AG09309 (cell line): ENCODE data around the gene GPR152.

Source experiments
- DNase-seq: peaks from one replicate; pipeline ENCODE4 v3.0.0-alpha.2; 2010; ENCODE audit warnings: low read depth
- H3K4me3 ChIP-seq: 2 replicates; pipeline ENCODE4 v1.5.1; 2011; ENCODE audit warnings: mild to moderate bottlenecking, low read depth, low read length, moderate library complexity; ENCODE audit not compliant: control insufficient read depth
- TF ChIP-seq, protein P1 (sequence below): IDR thresholded peaks from 2 replicates; pipeline ENCODE4 v1.5.1; 2011; ENCODE audit warnings: mild to moderate bottlenecking, low read depth, low read length, inconsistent platforms; ENCODE audit not compliant: insufficient read depth, control insufficient read depth; ENCODE audit errors: missing control alignments

GPR152 gene

DNA sequence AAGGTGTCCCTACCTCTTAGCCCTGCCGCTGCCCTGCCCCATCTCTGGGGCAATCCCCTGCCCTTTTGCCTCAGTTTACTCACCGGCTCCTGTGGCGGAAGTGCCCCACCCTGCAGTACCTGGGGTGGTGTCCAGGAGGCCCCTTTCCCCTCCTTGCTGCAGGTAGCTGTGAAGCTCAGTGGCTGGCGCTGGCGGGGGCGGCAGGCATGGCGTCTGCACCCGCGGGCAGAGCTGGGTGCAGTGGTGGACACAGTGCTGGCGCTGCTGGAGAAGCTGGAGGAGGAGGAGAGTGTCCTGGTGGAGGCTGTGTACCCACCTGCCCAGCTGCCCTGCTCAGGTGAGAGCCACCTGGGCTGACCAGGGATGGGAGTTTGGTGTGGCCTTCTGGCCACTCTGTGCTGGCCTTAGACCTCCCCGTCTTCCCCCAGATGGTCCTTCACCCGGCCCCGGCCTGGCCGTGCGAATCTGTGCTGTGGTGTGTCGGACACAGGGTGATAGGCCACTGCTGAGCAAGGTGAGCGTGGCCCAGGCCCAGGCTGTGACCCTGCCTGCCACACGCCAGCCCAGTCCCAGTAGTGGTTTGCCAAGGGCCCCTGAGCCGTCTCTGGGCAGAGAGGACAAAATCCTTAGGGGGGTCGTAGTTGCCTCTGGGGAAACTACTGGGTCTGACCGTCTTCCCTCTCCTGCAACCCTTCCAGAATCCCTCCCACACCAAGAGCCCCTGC lies 33.0 kb downstream of the GPR152 start:
- no peak for DNase-seq
- no peak overlapping the region for H3K4me3 ChIP-seq
- TF ChIP-seq, protein P1, sequence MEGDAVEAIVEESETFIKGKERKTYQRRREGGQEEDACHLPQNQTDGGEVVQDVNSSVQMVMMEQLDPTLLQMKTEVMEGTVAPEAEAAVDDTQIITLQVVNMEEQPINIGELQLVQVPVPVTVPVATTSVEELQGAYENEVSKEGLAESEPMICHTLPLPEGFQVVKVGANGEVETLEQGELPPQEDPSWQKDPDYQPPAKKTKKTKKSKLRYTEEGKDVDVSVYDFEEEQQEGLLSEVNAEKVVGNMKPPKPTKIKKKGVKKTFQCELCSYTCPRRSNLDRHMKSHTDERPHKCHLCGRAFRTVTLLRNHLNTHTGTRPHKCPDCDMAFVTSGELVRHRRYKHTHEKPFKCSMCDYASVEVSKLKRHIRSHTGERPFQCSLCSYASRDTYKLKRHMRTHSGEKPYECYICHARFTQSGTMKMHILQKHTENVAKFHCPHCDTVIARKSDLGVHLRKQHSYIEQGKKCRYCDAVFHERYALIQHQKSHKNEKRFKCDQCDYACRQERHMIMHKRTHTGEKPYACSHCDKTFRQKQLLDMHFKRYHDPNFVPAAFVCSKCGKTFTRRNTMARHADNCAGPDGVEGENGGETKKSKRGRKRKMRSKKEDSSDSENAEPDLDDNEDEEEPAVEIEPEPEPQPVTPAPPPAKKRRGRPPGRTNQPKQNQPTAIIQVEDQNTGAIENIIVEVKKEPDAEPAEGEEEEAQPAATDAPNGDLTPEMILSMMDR, result no peak

DNA sequence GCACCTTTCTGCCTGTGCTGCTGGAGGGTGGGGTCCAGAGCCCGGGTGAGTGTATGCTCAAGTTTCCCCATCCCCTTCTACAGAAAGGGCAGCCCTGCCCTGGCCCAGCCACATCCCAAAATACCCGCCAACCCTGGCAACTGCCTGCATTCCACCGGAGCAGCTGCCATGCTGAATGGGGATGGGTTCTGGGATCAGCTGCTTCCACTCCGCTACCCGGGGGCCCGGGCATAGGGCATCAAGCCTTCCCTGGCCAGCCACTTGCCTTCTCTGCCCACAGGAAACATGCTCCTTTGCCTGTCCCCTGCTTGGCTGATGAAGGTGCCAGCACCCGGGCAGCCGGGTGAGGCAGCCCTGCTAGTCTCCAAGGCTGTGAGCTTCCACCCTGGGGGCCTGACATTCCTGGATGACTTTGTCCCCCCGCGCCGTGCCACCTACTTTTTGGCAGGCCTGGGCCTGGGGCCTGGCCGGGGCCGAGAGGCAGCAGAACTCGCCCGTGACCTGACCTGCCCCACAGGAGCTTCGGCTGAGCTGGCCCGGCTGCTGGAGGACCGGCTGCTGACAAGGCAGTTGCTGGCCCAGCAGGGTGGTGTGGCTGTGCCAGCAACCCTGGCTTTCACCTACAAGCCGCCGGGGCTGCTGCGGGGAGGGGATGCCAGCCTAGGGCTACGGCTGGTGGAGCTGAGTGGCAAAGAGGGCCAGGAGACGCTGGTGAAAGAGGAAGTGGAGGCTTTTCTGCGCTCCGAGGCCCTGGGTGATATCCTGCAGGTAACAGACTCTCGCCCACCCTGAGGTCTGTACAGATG lies 33.9 kb downstream of the GPR152 start:
- TF ChIP-seq, protein P1, result no peak
- DNase-seq, result no peak

DNA sequence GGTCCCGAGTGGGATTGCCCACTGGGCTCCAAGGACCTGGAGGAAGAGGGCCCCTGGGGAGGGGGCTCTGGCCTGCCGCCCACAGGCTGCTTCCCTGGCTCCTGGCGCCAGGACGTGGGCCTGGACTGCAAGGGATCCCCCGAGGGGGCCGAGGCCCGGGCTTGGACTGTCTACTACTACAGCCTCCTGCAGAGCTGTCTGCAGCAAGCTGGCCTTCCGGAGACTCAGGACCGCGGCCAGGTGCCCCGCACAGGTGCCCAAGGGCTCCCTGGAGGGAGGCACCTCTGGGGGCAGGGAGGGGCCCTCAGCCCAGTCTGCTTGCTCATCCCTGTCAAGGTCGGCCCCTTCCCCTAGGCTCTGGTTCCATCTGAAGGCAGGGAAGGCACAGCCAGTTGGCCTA lies 35.1 kb downstream of the GPR152 start:
- H3K4me3 ChIP-seq, result no peak overlapping the region
- TF ChIP-seq, protein P1, result no peak
- no peak for DNase-seq

More for the DNA sequence above, 33.9 kb downstream of the GPR152 start:
- H3K4me3 ChIP-seq, result no peak overlapping the region

DNA sequence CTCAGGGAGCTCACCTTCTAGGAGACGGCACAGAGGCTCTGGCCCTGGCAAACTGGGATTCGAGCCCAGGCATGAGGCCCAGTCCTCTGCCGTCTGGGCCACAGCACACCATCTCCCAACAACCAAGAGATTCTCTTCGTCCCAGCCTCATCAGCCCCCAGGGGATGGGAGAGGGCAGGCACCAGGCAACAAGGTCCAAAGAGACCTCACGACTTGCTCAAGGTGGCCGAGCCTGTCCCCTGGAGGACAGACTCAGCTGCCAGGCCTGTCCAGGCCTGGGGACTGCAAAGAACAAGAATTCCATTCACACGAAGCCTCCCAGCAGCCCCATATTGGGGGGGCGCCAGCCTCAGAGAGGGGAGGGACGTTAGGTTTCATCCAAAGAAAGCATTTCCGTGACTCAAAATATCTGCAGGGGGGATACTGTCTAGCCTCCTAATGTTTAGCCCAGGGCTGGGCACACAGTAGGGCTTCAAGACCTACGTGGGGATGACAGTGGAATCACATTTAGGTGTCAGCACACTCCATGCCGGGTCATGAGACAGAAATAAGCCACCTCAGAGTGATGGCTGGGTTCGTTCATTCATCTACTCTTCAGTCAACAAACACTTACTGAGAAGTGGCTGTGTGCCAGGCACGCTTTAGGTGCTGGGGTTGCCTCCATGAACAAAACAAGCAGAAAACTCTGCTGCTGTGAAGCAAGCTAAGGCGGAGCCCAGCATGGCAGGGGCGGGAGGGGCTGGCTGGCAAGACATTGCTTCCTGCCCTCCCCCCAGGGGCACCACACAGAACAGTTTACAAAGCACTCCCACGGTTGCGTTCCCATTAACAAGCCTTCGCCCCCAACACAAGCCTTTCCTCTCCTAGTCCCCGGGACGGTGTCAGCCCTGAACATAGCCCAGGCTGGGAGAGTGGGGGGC lies 35.9 kb downstream of the GPR152 start:
- no peak overlapping the region for H3K4me3 ChIP-seq
- TF ChIP-seq, protein P1, result no peak
- no peak for DNase-seq

DNA sequence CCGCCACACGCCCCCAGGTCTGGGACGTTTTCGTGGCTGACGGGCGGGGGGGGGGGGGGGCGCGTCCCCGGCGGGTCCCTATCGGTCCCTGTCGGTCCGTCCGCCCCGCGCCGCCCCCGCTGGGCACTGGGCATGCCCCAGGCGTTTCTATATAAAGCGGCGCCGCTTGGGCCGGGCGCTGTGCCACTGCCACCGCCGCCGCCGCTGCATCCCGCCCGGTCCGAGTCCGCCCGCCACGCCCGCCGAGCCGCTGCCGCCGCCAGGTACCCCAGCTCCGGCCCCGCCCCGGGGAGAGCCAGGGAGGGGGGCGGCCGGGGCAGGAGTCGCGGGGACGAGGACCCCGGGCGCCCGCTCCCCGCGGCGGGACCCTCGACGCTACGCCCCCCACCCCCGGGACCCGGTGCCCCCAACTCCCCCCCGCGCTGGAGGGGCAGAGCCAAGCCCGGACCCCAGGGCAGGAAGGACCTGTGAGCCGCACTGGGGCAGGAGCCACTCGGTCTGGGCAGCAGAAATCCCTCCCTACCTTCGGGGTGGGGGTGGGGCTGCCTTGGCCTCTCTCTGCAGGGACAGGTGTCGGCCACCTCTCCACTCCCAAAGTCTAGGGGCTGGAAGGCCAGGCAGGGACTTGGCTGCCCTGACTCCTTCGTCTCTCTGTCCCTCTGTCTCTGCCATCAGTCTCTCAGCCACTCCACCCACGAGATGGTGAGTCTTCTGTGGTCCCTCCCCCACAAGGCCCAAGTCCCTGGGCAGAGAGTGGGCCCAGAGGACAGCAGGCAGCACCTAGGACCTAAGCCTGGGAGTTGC lies 36.8 kb downstream of the GPR152 start, which contains the start of gene CARNS1:
TSS of gene CARNS1 (plus strand) at position 178 of the 804 bp plus-strand sequence. CDS start at position 700, 522 bp downstream.
- peak within 1 kb of the TSS; percentile 19 for H3K4me3 ChIP-seq
- TF ChIP-seq, protein P1, result no peak
- no peak for DNase-seq
